Astrocyte (in vitro differentiated cells and primary cell): ENCODE data around the gene NR6A1. TPM values are rescaled to one million over a fixed set of nuclear protein-coding genes. Genes with fewer than 3 reads are reported as not detected.
A peak's percentile ranks its signal among the peaks of the same experiment; 100 is the strongest.

Experiments used
- DNase-seq: peaks from one replicate; pipeline ENCODE4 v3.0.0-alpha.2; 2010; ENCODE audit warnings: low read depth
- FAIRE-seq: peaks from 2 replicates; lab custom pipeline; 2011; peaks lifted over from hg19 to GRCh38; lab: Jason Lieb, UNC
- H2AFZ ChIP-seq: 2 replicates; pipeline ENCODE4 v1.6.0; 2012; ENCODE audit warnings: low read depth, low read length, inconsistent platforms
- H3K27ac ChIP-seq: 2 replicates; pipeline ENCODE4 v1.5.1; 2011; ENCODE audit warnings: low read depth, low read length, inconsistent platforms
- H3K27me3 ChIP-seq: 2 replicates; pipeline ENCODE4 v1.6.0; 2011; ENCODE audit warnings: low read length, inconsistent platforms; ENCODE audit not compliant: insufficient read depth
- H3K36me3 ChIP-seq: 2 replicates; pipeline ENCODE4 v1.5.1; 2011; ENCODE audit warnings: low read length, inconsistent platforms; ENCODE audit not compliant: insufficient read depth
- H3K4me1 ChIP-seq: 2 replicates; pipeline ENCODE4 v1.5.1; 2011; ENCODE audit warnings: low read length, inconsistent platforms; ENCODE audit not compliant: insufficient read depth
- H3K4me2 ChIP-seq: 2 replicates; pipeline ENCODE4 v1.6.0; 2012; ENCODE audit warnings: low read length, inconsistent platforms
- H3K4me3 ChIP-seq: 2 replicates; pipeline ENCODE4 v1.5.1; 2011; ENCODE audit warnings: low read depth, mild to moderate bottlenecking, low read length, inconsistent platforms; ENCODE audit not compliant: insufficient read depth
- H3K79me2 ChIP-seq: 2 replicates; pipeline ENCODE4 v1.6.0; 2012; ENCODE audit warnings: mild to moderate bottlenecking, low read length, inconsistent platforms; ENCODE audit not compliant: insufficient read depth
- H3K9ac ChIP-seq: 2 replicates; pipeline ENCODE4 v1.6.0; 2012; ENCODE audit warnings: mild to moderate bottlenecking, low read length, inconsistent platforms
- H3K9me3 ChIP-seq: 2 replicates; pipeline ENCODE4 v1.5.1; 2012; ENCODE audit warnings: low read depth, mild to moderate bottlenecking, low read length, inconsistent platforms; ENCODE audit not compliant: insufficient read depth
- H4K20me1 ChIP-seq: 2 replicates; pipeline ENCODE4 v1.6.0; 2012; ENCODE audit warnings: low read length, inconsistent platforms; ENCODE audit not compliant: insufficient read depth
- H3K27ac Mint-ChIP-seq: one replicate; pipeline ENCODE4 v1.8.0; 2021; ENCODE audit warnings: mild to moderate bottlenecking, mixed read lengths; ENCODE audit not compliant: unreplicated experiment
- H3K27me3 Mint-ChIP-seq: one replicate; pipeline ENCODE4 v1.8.0; 2021; ENCODE audit warnings: low read depth, mixed read lengths; ENCODE audit not compliant: unreplicated experiment
- H3K36me3 Mint-ChIP-seq: one replicate; pipeline ENCODE4 v1.8.0; 2021; ENCODE audit warnings: low read depth, mixed read lengths; ENCODE audit not compliant: unreplicated experiment
- H3K4me1 Mint-ChIP-seq: one replicate; pipeline ENCODE4 v1.8.0; 2021; ENCODE audit warnings: low read depth, mixed read lengths; ENCODE audit not compliant: unreplicated experiment
- H3K4me3 Mint-ChIP-seq: one replicate; pipeline ENCODE4 v1.8.0; 2021; ENCODE audit warnings: mild to moderate bottlenecking, moderate library complexity, mixed read lengths; ENCODE audit not compliant: unreplicated experiment
- H3K9me3 Mint-ChIP-seq: one replicate; pipeline ENCODE4 v1.8.0; 2021; ENCODE audit warnings: mild to moderate bottlenecking, mixed read lengths; ENCODE audit not compliant: unreplicated experiment
- EZH2 ChIP-seq: IDR thresholded peaks from 2 replicates; pipeline ENCODE4 v1.6.1; 2012; ENCODE audit warnings: mild to moderate bottlenecking, low read length, inconsistent platforms; ENCODE audit not compliant: insufficient read depth
- total RNA-seq: library from RNA; stranded (reverse); gene quantifications from 2 replicates; pipeline ENCODE4 v1.2.1, GENCODE V29; 2021
- TF ChIP-seq, protein P1 (sequence below): IDR thresholded peaks from 2 replicates; pipeline ENCODE4 v1.5.1; 2011; ENCODE audit warnings: low read depth, mild to moderate bottlenecking, inconsistent platforms, low read length, moderate library complexity; ENCODE audit not compliant: insufficient read depth

Gene NR6A1
- total RNA-seq, 1 donor from 2014 or later, result 20.8 TPM

DNA sequence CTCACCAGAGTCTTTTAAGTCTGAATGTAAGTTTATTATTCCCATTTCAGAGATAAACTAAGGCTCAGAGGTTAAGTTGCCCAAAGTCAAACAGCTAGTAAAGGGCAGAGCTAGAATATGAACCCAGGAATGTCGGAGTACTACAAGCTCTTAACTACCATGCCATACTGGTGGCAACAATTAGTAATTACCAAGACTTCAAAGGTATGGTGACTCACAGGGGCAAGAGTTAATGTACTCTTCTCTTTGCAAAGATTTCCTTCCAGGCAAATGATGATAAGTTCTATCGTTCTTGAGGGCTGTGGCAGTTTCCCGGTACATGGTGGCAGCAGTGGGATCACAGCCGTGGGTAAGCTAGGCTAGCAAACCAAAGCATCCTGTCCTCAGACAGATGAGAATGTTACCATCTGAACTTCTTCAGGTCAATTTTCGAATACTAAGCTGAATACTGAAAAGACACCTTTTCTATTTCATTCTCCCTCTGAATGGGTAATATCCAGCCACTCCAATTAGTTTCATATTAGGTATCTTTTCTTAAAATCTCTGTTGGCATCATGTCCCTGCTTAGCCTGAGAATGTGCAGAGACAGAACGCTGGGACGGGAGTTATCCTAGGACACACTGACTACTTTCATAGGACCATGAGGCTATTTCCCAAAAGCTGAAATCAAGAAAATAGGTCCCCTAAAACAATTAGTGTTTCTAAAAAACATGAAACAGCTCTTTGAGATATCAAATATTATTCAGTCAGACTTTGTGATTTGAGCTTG lies 147.0 kb downstream of the NR6A1 start:
- no peak for FAIRE-seq
- H3K27me3 ChIP-seq, result no peaks in the 10 kb centered on the region

DNA sequence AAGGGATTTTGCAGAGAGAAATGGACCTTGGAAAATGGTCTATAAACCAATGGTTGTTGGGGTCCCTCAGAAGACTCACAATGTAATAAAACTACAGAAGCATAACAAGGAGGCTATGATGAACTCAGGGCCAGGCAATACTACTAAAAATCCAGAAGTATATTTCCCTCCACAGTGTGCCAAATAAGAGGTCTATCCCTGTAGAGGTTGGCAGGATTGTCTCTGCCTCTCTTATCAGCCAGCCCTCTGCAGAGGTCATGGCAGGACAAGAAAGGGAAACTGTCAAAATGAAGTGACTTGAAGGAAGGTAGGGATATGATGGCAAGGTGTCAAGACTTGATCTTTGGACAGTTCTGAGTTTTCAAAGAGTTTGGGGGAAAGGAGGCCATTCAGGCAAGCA lies 148.2 kb downstream of the NR6A1 start:
- Mint-ChIP-seq H3K27me3 (no peaks in the 10 kb centered on the region), H3K4me1 (peaks cover 35% of the 10 kb centered on the region), H3K9me3 (no peaks in the 10 kb centered on the region), H3K4me3 (no peak overlapping the region), H3K36me3 (peaks cover 2% of the 10 kb centered on the region), H3K27ac (peak overlapping the region; percentile 10)
- no peak overlapping the region for H3K4me3 ChIP-seq
- no peak overlapping the region for H3K4me2 ChIP-seq
- no peaks in the 10 kb centered on the region for H4K20me1 ChIP-seq
- H3K27ac ChIP-seq, result no peak overlapping the region
- DNase-seq (no peak), FAIRE-seq (no peak)
- H3K9ac ChIP-seq, result no peak overlapping the region
- H2AFZ ChIP-seq, result no peak overlapping the region
- no peak for TF ChIP-seq EZH2
- TF ChIP-seq, protein P1, sequence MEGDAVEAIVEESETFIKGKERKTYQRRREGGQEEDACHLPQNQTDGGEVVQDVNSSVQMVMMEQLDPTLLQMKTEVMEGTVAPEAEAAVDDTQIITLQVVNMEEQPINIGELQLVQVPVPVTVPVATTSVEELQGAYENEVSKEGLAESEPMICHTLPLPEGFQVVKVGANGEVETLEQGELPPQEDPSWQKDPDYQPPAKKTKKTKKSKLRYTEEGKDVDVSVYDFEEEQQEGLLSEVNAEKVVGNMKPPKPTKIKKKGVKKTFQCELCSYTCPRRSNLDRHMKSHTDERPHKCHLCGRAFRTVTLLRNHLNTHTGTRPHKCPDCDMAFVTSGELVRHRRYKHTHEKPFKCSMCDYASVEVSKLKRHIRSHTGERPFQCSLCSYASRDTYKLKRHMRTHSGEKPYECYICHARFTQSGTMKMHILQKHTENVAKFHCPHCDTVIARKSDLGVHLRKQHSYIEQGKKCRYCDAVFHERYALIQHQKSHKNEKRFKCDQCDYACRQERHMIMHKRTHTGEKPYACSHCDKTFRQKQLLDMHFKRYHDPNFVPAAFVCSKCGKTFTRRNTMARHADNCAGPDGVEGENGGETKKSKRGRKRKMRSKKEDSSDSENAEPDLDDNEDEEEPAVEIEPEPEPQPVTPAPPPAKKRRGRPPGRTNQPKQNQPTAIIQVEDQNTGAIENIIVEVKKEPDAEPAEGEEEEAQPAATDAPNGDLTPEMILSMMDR, result no peak
- H3K79me2 ChIP-seq, result no peaks in the 10 kb centered on the region
- no peaks in the 10 kb centered on the region for H3K9me3 ChIP-seq
- H3K36me3 ChIP-seq, result no peaks in the 10 kb centered on the region
- H3K27me3 ChIP-seq, result no peaks in the 10 kb centered on the region
- peaks cover 14% of the 10 kb centered on the region for H3K4me1 ChIP-seq

More for the DNA sequence above, 147.0 kb downstream of the NR6A1 start:
- Histone ChIP-seq H3K9me3 (no peaks in the 10 kb centered on the region), H2AFZ (no peak overlapping the region), H3K9ac (no peak overlapping the region), H3K36me3 (no peaks in the 10 kb centered on the region), H3K79me2 (no peaks in the 10 kb centered on the region), H3K27ac (no peak overlapping the region), H3K4me3 (no peak overlapping the region), H3K4me1 (peaks cover 11% of the 10 kb centered on the region), H4K20me1 (no peaks in the 10 kb centered on the region), H3K4me2 (no peak overlapping the region)
- Mint-ChIP-seq H3K4me3 (no peak overlapping the region), H3K9me3 (no peaks in the 10 kb centered on the region), H3K27ac (no peak overlapping the region), H3K36me3 (peaks cover 2% of the 10 kb centered on the region), H3K4me1 (peaks cover 26% of the 10 kb centered on the region), H3K27me3 (no peaks in the 10 kb centered on the region)
- TF ChIP-seq, protein P1, result no peak
- TF ChIP-seq EZH2, result no peak
- no peak for DNase-seq
